Right atrium auricular region (tissue), 2 donors: ENCODE data around the gene FRMD7. TPM values are rescaled to one million over a fixed set of nuclear protein-coding genes. Genes with fewer than 3 reads are reported as not detected.

Experiments used
- DNase-seq: peaks from one replicate; pipeline ENCODE4 v3.0.0-alpha.2; 2019; ENCODE audit warnings: low spot score
- H3K27ac ChIP-seq, 2 donors: fragments of 200-600 bp; sonication (generic); 1 replicate in 1 of 2; 2 replicates in 1 of 2; pipeline ENCODE4 v1.5.1; 2016 to 2019
- H3K27me3 ChIP-seq, 2 donors: fragments of 200-600 bp; sonication (generic); one replicate each; pipeline versions ENCODE4 v1.5.1 to v1.6.0; 2017 to 2019
- H3K36me3 ChIP-seq: fragments of 200-600 bp; sonication (generic); one replicate; pipeline ENCODE4 v1.5.1; 2016
- H3K4me1 ChIP-seq, 2 donors: fragments of 200-600 bp; sonication (generic); one replicate each; pipeline versions ENCODE4 v1.5.1 to v1.6.0; 2017 to 2019
- H3K4me3 ChIP-seq, 2 donors: fragments of 200-600 bp; sonication (generic); 1 replicate in 1 of 2; 2 replicates in 1 of 2; pipeline ENCODE4 v1.5.1; 2017 to 2019; ENCODE audit warnings: mild to moderate bottlenecking in 1 of 2, moderate library complexity in 1 of 2
- H3K9me3 ChIP-seq, 2 donors: fragments of 200-600 bp; sonication (generic); one replicate each; pipeline ENCODE4 v1.5.1; 2019
- total RNA-seq, 2 donors: library from RNA; depleted of rRNA; stranded (reverse); fragments of >200 nt; gene quantifications; one replicate each; pipeline ENCODE4 v1.1.0, GENCODE V29; 2016
- TF ChIP-seq, protein P1 (sequence below), 2 donors: fragments of 200-600 bp; sonication (generic); IDR thresholded peaks; one replicate each; pipeline ENCODE4 v1.5.1; 2019; ENCODE audit warnings: antibody characterized with exemption in 2 of 2

The FRMD7 gene
- total RNA-seq, 2 donors from 2014 or later: not detected

DNA sequence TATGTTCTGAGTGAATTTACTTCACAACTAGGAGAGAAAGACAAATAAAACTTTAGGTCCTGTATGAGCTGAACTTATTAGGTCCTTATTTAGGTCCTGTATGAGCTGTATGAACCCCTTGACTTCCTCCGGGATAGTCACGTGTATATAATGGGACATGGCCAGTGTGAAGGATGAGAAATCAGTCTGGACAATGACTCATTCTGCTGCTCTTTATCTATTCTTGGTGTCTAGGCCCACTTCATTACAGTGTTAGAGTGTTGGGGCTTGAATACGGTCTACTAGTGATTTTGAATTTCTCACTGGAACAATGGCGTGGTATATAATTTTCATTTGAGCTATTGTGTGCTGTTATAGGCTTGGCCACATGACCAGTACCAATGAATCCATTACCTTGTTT, 82.9 kb downstream of the FRMD7 start:
- DNase-seq: no peak
- H3K4me3 ChIP-seq: no peak overlapping the region
- no peaks in the 10 kb centered on the region for H3K9me3 ChIP-seq
- no peak overlapping the region for H3K27ac ChIP-seq
- H3K27me3 ChIP-seq: no peaks in the 10 kb centered on the region
- H3K36me3 ChIP-seq: no peaks in the 10 kb centered on the region
- TF ChIP-seq, protein P1, sequence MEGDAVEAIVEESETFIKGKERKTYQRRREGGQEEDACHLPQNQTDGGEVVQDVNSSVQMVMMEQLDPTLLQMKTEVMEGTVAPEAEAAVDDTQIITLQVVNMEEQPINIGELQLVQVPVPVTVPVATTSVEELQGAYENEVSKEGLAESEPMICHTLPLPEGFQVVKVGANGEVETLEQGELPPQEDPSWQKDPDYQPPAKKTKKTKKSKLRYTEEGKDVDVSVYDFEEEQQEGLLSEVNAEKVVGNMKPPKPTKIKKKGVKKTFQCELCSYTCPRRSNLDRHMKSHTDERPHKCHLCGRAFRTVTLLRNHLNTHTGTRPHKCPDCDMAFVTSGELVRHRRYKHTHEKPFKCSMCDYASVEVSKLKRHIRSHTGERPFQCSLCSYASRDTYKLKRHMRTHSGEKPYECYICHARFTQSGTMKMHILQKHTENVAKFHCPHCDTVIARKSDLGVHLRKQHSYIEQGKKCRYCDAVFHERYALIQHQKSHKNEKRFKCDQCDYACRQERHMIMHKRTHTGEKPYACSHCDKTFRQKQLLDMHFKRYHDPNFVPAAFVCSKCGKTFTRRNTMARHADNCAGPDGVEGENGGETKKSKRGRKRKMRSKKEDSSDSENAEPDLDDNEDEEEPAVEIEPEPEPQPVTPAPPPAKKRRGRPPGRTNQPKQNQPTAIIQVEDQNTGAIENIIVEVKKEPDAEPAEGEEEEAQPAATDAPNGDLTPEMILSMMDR (IDR thresholded peaks at IDR 0.05): no peak
- no peaks in the 10 kb centered on the region for H3K4me1 ChIP-seq

DNA sequence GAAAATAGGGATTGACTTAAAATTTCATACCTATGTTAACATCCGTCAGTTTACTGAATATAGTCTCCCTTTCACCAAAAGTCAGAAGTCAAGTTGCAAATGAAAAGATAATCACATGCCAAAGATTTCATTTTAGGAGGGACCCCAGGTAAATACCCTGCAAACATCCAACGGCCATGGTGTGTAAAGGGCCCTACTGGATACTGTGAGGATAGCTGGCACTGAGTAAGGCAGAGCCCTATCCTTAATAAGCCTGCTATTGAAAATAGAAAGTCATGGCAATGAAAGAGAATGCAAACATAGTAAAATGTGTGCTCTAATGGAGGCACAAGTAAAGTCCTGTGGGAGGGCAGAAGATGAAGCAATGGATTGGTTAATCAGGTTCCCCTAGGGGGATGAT, 83.8 kb downstream of the FRMD7 start:
- no peaks in the 10 kb centered on the region for H3K4me1 ChIP-seq
- H3K36me3 ChIP-seq: no peaks in the 10 kb centered on the region
- H3K9me3 ChIP-seq: no peaks in the 10 kb centered on the region
- no peak overlapping the region for H3K4me3 ChIP-seq
- TF ChIP-seq, protein P1 (IDR thresholded peaks at IDR 0.05): no peak
- no peaks in the 10 kb centered on the region for H3K27me3 ChIP-seq
- no peak overlapping the region for H3K27ac ChIP-seq
- no peak for DNase-seq

DNA sequence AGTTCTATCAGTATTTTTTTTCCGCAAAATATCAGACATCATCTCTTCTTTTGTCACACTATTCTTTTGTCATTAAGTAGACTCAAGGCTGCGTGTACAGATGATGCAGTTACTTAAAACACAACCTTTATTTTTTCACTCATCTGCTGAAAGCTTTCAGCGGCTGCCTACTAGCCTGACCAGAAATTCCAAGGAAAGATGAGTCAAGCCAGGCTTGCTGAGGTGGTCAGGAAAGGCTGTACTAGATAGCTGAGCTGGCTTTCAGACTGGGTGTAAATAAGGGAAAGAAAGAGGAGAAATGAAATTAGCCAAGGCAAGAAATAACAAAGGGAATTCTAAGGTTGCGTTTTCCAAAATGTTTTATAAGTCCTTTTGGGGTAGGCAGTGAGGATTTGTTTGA, 86.8 kb downstream of the FRMD7 start:
- no peak for DNase-seq
- Histone ChIP-seq H3K4me1 (no peaks in the 10 kb centered on the region), H3K4me3 (no peak overlapping the region), H3K9me3 (no peaks in the 10 kb centered on the region), H3K27ac (no peak overlapping the region), H3K27me3 (no peaks in the 10 kb centered on the region), H3K36me3 (no peaks in the 10 kb centered on the region)
- TF ChIP-seq, protein P1 (IDR thresholded peaks at IDR 0.05): no peak

DNA sequence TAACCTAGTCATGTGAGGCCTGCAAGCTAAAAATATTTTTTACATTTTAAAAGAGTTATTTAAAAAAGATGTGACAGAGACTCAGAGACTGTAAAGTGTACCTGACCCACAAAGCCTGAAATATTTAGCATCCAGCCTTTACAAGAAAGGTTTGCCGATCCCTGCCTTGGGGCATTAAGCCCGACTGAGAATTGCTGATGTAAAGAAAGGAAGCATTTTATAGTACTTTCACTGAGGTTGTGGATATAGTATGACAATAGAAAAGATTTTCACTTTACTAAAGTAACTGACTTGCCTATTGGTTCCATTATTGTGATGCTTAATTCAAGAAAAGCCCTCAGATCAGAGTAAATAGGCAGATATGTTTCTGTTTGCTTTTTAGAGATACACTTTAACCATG, 87.8 kb downstream of the FRMD7 start:
- H3K27me3 ChIP-seq: no peaks in the 10 kb centered on the region
- no peaks in the 10 kb centered on the region for H3K4me1 ChIP-seq
- no peak for DNase-seq
- no peak overlapping the region for H3K4me3 ChIP-seq
- no peaks in the 10 kb centered on the region for H3K36me3 ChIP-seq
- no peaks in the 10 kb centered on the region for H3K9me3 ChIP-seq
- no peak overlapping the region for H3K27ac ChIP-seq
- TF ChIP-seq, protein P1 (IDR thresholded peaks at IDR 0.05): no peak

DNA sequence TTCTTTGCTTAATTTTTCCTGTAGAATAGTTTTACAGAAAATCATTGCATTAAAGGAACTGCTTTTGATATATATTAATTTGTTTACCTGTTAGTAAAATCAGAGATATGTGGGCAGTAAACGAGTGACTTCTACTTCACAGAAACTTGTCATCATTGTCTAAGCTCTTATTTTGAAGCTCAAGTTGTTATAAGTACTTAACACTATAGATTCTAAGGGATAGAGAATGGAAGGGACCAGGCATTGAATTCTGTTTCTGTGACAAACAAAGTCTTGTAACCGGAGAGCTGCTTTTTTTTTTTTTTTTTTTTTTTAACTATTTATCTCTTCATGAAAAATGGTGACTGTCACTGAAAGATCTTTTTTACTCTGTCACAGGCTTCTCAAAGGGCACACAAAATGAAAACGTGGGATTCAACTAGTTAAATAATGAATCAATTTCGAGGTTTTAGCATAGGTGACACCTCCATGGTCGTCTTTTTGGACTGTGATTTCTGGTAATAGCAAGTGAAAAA, 90.3 kb downstream of the FRMD7 start:
- no peaks in the 10 kb centered on the region for H3K27me3 ChIP-seq
- DNase-seq: no peak
- H3K4me3 ChIP-seq: no peak overlapping the region
- TF ChIP-seq, protein P1 (IDR thresholded peaks at IDR 0.05): no peak
- H3K9me3 ChIP-seq: no peaks in the 10 kb centered on the region
- no peak overlapping the region for H3K27ac ChIP-seq
- H3K36me3 ChIP-seq: no peaks in the 10 kb centered on the region
- H3K4me1 ChIP-seq: no peaks in the 10 kb centered on the region

DNA sequence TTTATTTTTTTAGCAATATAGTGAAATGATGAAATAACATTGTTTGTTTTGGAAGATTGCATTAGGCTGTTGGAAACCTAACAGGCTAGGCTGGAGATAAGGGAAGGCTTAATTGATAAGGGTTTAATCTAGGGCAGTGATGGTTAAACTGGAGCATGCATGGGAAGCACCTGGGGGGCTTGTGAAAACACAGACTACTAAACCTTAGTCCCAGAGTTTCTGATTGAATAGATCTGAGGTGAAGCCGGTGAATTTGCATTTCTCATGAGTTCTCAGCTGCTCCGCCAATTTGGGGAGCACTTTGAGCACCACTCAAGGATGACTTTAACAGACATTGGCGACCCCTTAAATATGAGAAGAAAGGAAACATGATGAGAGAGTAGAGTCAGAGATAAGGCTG, 93.2 kb downstream of the FRMD7 start:
- H3K27me3 ChIP-seq: no peaks in the 10 kb centered on the region
- H3K36me3 ChIP-seq: no peaks in the 10 kb centered on the region
- H3K4me3 ChIP-seq: no peak overlapping the region
- H3K9me3 ChIP-seq: no peaks in the 10 kb centered on the region
- no peaks in the 10 kb centered on the region for H3K4me1 ChIP-seq
- H3K27ac ChIP-seq: no peak overlapping the region
- TF ChIP-seq, protein P1 (IDR thresholded peaks at IDR 0.05): no peak
- DNase-seq: no peak
